Activated B cell treated with CpG ODN at 0.5 μM for 24 hours (primary cell): ENCODE data around the gene COA5. TPM values are rescaled to one million over a fixed set of nuclear protein-coding genes. Genes with fewer than 3 reads are reported as not detected.

Source experiments
- ATAC-seq: fragments of 200-7000 bp; cut with Tn5 transposase; one replicate; pipeline ENCODE4 v1.10.0; 2021; ENCODE audit warnings: low read depth, mild to moderate bottlenecking, moderate library complexity
- CTCF ChIA-PET: fragments of 350-600 bp; sonication (Branson Sonifier 250); formaldehyde crosslinking; loops from one replicate; lab custom pipeline; 2021; ENCODE audit warnings: antibody characterized with exemption; lab: Charles Lee
- POLR2A ChIA-PET: fragments of 350-600 bp; sonication (Branson Sonifier 250); formaldehyde crosslinking; loops from one replicate; lab custom pipeline; 2021; ENCODE audit warnings: antibody characterized with exemption; lab: Charles Lee
- DNase-seq: peaks from one replicate; pipeline ENCODE4 v3.0.0; 2022
- H3K27ac Mint-ChIP-seq: one replicate; pipeline ENCODE4 v1.8.0; 2020; ENCODE audit warnings: mixed read lengths
- H3K27me3 Mint-ChIP-seq: one replicate; pipeline ENCODE4 v1.8.0; 2021; ENCODE audit warnings: mixed read lengths
- H3K36me3 Mint-ChIP-seq: one replicate; pipeline ENCODE4 v1.8.0; 2021; ENCODE audit warnings: low read depth, mixed read lengths
- H3K4me1 Mint-ChIP-seq: one replicate; pipeline ENCODE4 v1.8.0; 2021; ENCODE audit warnings: mixed read lengths
- H3K4me3 Mint-ChIP-seq: one replicate; pipeline ENCODE4 v1.8.0; 2020; ENCODE audit warnings: mild to moderate bottlenecking, mixed read lengths
- H3K9me3 Mint-ChIP-seq: one replicate; pipeline ENCODE4 v1.8.0; 2020; ENCODE audit warnings: mixed read lengths
- CTCF ChIP-seq: fragments of 200-600 bp; IDR thresholded peaks from one replicate; pipeline ENCODE4 v1.8.0; 2022; ENCODE audit warnings: antibody characterized with exemption, mild to moderate bottlenecking
- intact Hi-C: fragments of 100-400 bp; cut with micrococcal nuclease; formaldehyde crosslinking; loops from one replicate; pipeline ENCODE4 v1.15.1; 2024
- total RNA-seq: library from RNA; stranded (reverse); gene quantifications from 2 replicates; pipeline ENCODE4 v1.2.3, GENCODE V29; 2022

COA5 gene
- total RNA-seq, 1 donor from 2014 or later, result 37.6 TPM

GRCh38 chr2:98588880-98589431 lies 19.4 kb downstream of the COA5 start:
- ATAC-seq, result no peak
- DNase-seq, result no peak
- H3K27ac Mint-ChIP-seq, result no peak overlapping the region
- CTCF ChIA-PET, result no interaction called here
- TF ChIP-seq CTCF, result no peak
- H3K27me3 Mint-ChIP-seq, result no peaks in the 10 kb centered on the region
- POLR2A ChIA-PET, result no interaction called here
- H3K4me3 Mint-ChIP-seq, result no peak overlapping the region
- H3K36me3 Mint-ChIP-seq, result peaks cover 19% of the 10 kb centered on the region
- peaks cover 2% of the 10 kb centered on the region for H3K9me3 Mint-ChIP-seq
- intact Hi-C loops, result no loop called here
- H3K4me1 Mint-ChIP-seq, result no peaks in the 10 kb centered on the region

GRCh38 chr2:98586551-98587140 lies 21.7 kb downstream of the COA5 start:
- ChIA-PET POLR2A (no interaction called here), CTCF (no interaction called here)
- no peaks in the 10 kb centered on the region for H3K4me1 Mint-ChIP-seq
- TF ChIP-seq CTCF, result no peak
- no peak overlapping the region for H3K27ac Mint-ChIP-seq
- DNase-seq (no peak), ATAC-seq (no peak)
- no peak overlapping the region for H3K4me3 Mint-ChIP-seq
- intact Hi-C loops, result no loop called here
- peaks cover 36% of the 10 kb centered on the region for H3K36me3 Mint-ChIP-seq
- no peaks in the 10 kb centered on the region for H3K9me3 Mint-ChIP-seq
- no peaks in the 10 kb centered on the region for H3K27me3 Mint-ChIP-seq

GRCh38 chr2:98585386-98585785 lies 22.9 kb downstream of the COA5 start:
- ATAC-seq (no peak), DNase-seq (no peak)
- intact Hi-C loops, result no loop called here
- POLR2A ChIA-PET, result no interaction called here
- H3K36me3 Mint-ChIP-seq, result peaks cover 32% of the 10 kb centered on the region
- no peak for TF ChIP-seq CTCF
- H3K27ac Mint-ChIP-seq, result no peak overlapping the region
- H3K9me3 Mint-ChIP-seq, result no peaks in the 10 kb centered on the region
- H3K4me3 Mint-ChIP-seq, result no peak overlapping the region
- H3K4me1 Mint-ChIP-seq, result peaks cover 10% of the 10 kb centered on the region
- CTCF ChIA-PET, result interaction anchor here (1.0 kb wide), 1 partner anchor 16 kb away, joined by 3 read pairs; no protein-coding TSS in a partner anchor
- no peaks in the 10 kb centered on the region for H3K27me3 Mint-ChIP-seq

GRCh38 chr2:98583816-98584618 lies 24.3 kb downstream of the COA5 start:
- intact Hi-C loops, result no loop called here
- ATAC-seq, result no peak
- H3K4me1 Mint-ChIP-seq, result peaks cover 10% of the 10 kb centered on the region
- CTCF ChIA-PET, result no interaction called here
- no peak overlapping the region for H3K4me3 Mint-ChIP-seq
- H3K27ac Mint-ChIP-seq, result no peak overlapping the region
- H3K36me3 Mint-ChIP-seq, result peaks cover 32% of the 10 kb centered on the region
- TF ChIP-seq CTCF, result no peak
- no peaks in the 10 kb centered on the region for H3K9me3 Mint-ChIP-seq
- no peak for DNase-seq
- H3K27me3 Mint-ChIP-seq, result no peaks in the 10 kb centered on the region
- POLR2A ChIA-PET, result no interaction called here

GRCh38 chr2:98583276-98583675 lies 25.0 kb downstream of the COA5 start:
- Mint-ChIP-seq H3K27ac (no peak overlapping the region), H3K4me3 (no peak overlapping the region), H3K4me1 (peaks cover 10% of the 10 kb centered on the region), H3K36me3 (peaks cover 32% of the 10 kb centered on the region), H3K27me3 (no peaks in the 10 kb centered on the region), H3K9me3 (no peaks in the 10 kb centered on the region)
- intact Hi-C loops, result no loop called here
- ChIA-PET CTCF (no interaction called here), POLR2A (no interaction called here)
- ATAC-seq, result no peak
- no peak for TF ChIP-seq CTCF
- DNase-seq, result no peak
